ENCODE data around the gene LAMA3.

DNA sequence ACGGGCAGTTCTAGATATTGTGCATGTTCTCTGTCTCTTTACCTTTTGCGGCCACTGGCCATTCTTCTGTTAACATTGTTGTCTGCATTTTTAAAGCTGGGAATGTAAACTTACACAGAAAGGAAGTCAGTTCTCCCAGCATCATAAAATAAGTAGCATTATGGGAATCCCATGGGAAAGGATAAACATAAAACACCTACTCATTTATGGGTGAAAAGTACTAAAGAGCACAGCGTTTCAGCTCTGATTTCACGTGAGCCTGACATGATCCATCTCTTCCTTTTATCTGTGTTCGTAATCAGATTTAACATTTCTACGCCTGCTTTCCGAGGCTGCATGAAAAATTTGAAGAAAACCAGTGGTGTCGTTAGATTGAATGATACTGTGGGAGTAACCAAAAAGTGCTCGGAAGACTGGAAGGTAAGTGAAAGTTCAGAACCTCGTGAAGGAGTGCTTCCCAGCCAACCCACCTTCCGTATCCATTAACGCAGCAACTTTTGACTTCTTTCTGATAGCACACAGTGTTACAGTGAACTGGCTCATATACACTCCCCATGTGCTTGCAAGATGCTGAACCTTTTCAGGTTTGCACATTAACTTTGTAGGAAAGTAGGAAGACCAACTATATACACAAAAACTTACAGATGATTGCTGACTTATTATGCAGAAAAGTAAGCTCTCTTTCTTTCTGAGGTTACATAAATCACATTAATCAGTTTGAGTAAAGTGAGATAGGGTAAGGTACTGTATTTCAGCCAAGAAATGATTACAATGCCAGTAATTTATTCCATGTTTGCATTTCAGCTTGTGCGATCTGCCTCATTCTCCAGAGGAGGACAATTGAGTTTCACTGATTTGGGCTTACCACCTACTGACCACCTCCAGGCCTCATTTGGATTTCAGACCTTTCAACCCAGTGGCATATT, 238.8 kb downstream of the LAMA3 start:
- TF ChIP-seq MAX (IDR thresholded peaks at IDR 0.05; ENCODE audit: insufficient read depth, insufficient read length) (no peak), POLR2A (IDR thresholded peaks at IDR 0.05; ENCODE audit: low read depth, low read length) (no peak), EZH2 (IDR thresholded peaks at IDR 0.05; ENCODE audit: borderline replicate concordance, low read depth, low read length, severe bottlenecking) (no peak), POLR2AphosphoS5 (IDR thresholded peaks at IDR 0.05; ENCODE audit: insufficient read depth, low read depth, low read length) (no peak), GATA2 (IDR thresholded peaks at IDR 0.05; ENCODE audit: insufficient read depth, insufficient read length, low read depth, low read length) (no peak), JUN (IDR thresholded peaks at IDR 0.05; ENCODE audit: borderline replicate concordance, insufficient read depth, insufficient read length, low read depth) (no peak), FOS (IDR thresholded peaks at IDR 0.05; ENCODE audit: borderline replicate concordance, insufficient read depth, low read length) (no peak), MYC (IDR thresholded peaks at IDR 0.05; ENCODE audit: low read depth, low read length) (no peak)
- TF ChIP-seq, protein P1, sequence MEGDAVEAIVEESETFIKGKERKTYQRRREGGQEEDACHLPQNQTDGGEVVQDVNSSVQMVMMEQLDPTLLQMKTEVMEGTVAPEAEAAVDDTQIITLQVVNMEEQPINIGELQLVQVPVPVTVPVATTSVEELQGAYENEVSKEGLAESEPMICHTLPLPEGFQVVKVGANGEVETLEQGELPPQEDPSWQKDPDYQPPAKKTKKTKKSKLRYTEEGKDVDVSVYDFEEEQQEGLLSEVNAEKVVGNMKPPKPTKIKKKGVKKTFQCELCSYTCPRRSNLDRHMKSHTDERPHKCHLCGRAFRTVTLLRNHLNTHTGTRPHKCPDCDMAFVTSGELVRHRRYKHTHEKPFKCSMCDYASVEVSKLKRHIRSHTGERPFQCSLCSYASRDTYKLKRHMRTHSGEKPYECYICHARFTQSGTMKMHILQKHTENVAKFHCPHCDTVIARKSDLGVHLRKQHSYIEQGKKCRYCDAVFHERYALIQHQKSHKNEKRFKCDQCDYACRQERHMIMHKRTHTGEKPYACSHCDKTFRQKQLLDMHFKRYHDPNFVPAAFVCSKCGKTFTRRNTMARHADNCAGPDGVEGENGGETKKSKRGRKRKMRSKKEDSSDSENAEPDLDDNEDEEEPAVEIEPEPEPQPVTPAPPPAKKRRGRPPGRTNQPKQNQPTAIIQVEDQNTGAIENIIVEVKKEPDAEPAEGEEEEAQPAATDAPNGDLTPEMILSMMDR (IDR thresholded peaks at IDR 0.05; ENCODE audit: extremely low read depth in 1 of 2, insufficient read depth in 1 of 2, low read depth in 1 of 2, low read length in 2 of 2), result no peak

All from endothelial cell of umbilical vein (primary cell).